Activated T-cell treated with anti-CD3 and anti-CD28 coated beads, Interleukin-2, amount 50 U/mL, for 4 hours (primary cell): ENCODE results near the gene SCFD2. TPM values are rescaled to one million over a fixed set of nuclear protein-coding genes. Genes with fewer than 3 reads are reported as not detected.
"Not testable (repeated sequence)": the region's sequence is repeated elsewhere in the genome, so short reads cannot be mapped to it uniquely, and the experiment has no call there.

ENCODE experiments used
- ATAC-seq, 2 donors: fragments of 200-7000 bp; cut with Tn5 transposase; one replicate each; pipeline ENCODE4 v1.10.0; 2021
- DNase-seq: peaks from one replicate; pipeline ENCODE4 v3.0.0-alpha.2; 2020
- H3K27me3 Mint-ChIP-seq: one replicate; pipeline ENCODE4 v1.8.0; 2021; ENCODE audit warnings: low read depth, mixed read lengths
- H3K36me3 Mint-ChIP-seq: one replicate; pipeline ENCODE4 v1.8.0; 2022; ENCODE audit warnings: mixed read lengths; ENCODE audit not compliant: insufficient read depth
- H3K4me1 Mint-ChIP-seq: one replicate; pipeline ENCODE4 v1.8.0; 2021; ENCODE audit warnings: low read depth, mixed read lengths
- H3K4me3 Mint-ChIP-seq: one replicate; pipeline ENCODE4 v1.8.0; 2021; ENCODE audit warnings: mild to moderate bottlenecking, moderate library complexity, mixed read lengths
- H3K9me3 Mint-ChIP-seq: one replicate; pipeline ENCODE4 v1.8.0; 2021; ENCODE audit warnings: mixed read lengths
- total RNA-seq, 3 donors: library from RNA; stranded (reverse); gene quantifications; one replicate each; pipeline ENCODE4 v1.2.1, GENCODE V29; 2021

Gene SCFD2
- total RNA-seq, 3 donors from 2014 or later, result 45.0 to 48.9 (median 46.9) TPM

DNA sequence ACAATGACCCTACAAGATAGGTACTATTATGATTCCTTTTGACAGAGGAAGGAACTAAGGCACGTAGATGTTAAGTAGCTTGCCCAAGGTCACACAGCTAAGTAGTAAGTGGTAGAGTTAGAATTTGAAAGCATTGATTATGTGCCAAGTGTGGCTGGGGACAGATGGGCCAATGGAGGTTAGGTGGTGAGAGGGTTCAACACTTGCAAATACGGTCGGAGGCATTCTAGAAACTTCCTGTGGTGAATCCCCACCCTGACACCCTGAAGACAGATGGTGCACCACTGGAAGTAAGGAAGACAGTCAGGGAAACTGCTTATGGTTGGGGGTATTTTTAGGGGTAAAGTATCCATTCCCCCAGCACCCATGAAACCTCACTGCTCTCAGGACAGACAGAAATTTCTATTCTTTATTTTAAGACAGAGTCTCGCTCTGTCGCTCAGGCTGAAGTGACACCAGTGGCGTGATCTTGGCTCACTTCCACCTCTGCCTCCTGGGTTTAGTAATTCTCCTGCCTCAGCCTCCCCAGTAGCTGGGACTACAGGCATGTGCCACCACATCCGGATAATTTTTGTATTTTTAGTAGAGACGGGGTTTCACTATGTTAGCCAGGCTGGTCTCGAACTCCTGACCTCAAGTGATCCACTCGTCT, 361.2 kb downstream of the SCFD2 start:
- no peaks in the 10 kb centered on the region for H3K27me3 Mint-ChIP-seq
- ATAC-seq, result no peak
- H3K4me1 Mint-ChIP-seq, result no peaks in the 10 kb centered on the region
- H3K9me3 Mint-ChIP-seq, result no peaks in the 10 kb centered on the region
- DNase-seq, result no peak
- H3K36me3 Mint-ChIP-seq, result peaks cover 9% of the 10 kb centered on the region
- H3K4me3 Mint-ChIP-seq, result no peak overlapping the region

GRCh38 chr4:53003959-53004358, 361.9 kb downstream of the SCFD2 start:
- H3K4me1 Mint-ChIP-seq, result no peaks in the 10 kb centered on the region
- DNase-seq, result no peak
- no peak for ATAC-seq
- peaks cover 9% of the 10 kb centered on the region for H3K36me3 Mint-ChIP-seq
- H3K9me3 Mint-ChIP-seq, result no peaks in the 10 kb centered on the region
- no peaks in the 10 kb centered on the region for H3K27me3 Mint-ChIP-seq
- no peak overlapping the region for H3K4me3 Mint-ChIP-seq

DNA sequence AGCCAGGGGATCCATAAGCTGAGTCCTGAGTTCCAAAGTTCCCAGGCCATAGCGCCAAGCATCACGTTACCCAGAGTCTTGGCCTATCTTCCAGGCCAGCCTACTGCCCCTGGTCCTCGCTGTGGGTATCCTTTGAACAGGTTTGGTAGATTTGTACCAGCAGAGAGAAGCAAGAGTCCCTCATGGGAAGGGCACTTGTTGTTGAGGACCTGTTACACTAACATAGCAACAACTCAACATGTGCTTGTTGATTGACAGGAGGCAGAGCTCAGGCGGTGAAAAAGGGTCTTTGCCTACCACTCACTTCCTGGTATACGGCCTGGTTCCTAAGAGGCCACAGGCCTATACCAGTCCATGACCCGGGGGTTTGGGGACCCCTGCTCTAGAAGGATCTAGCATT, 365.3 kb downstream of the SCFD2 start:
- no peak for ATAC-seq
- Mint-ChIP-seq H3K4me3 (no peak overlapping the region), H3K36me3 (peaks cover 9% of the 10 kb centered on the region), H3K27me3 (no peaks in the 10 kb centered on the region), H3K4me1 (no peaks in the 10 kb centered on the region), H3K9me3 (no peaks in the 10 kb centered on the region)
- DNase-seq, result no peak

DNA sequence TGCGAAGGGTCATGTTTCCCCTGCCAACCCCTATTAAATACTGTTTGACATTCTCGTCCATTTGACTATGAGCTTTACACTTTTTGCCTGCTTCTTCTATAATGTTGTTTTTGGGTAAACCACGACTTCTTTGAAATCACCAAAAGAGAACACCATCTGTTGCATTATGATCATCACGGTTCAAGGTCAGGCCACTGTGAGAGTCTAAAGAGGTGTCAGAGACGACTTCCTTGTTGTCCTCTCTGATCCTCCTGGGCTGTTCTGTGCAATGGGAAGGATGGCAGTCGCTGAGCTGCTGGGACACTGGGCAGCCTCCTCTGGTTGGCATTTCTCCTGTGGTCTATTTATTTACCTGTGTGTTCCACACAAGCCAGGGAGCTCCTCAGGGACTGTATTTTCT, 366.2 kb downstream of the SCFD2 start:
- Mint-ChIP-seq H3K4me1 (no peaks in the 10 kb centered on the region), H3K36me3 (peaks cover 10% of the 10 kb centered on the region), H3K27me3 (no peaks in the 10 kb centered on the region), H3K4me3 (no peak overlapping the region), H3K9me3 (no peaks in the 10 kb centered on the region)
- ATAC-seq (no peak), DNase-seq (no peak)

DNA sequence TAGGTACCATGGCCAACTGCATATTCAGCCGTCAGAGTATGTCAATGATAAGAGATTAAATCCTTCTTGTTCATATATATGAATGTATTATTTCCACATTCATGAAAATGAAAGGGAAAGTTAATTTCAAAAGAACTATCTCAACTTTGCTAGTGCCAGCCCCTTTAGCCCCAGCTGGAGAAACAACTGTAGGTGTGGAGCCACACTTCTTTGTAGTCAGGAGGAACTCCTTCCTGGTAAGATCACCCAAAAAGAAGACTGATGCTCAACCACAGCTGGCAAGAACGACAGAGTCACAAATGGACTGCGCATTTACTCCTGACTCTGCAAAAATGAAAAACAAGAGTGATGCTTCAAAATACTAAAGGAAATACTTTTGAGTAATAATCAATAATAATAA, 367.4 kb downstream of the SCFD2 start:
- no peaks in the 10 kb centered on the region for H3K27me3 Mint-ChIP-seq
- H3K4me3 Mint-ChIP-seq, result no peak overlapping the region
- no peaks in the 10 kb centered on the region for H3K4me1 Mint-ChIP-seq
- peaks cover 11% of the 10 kb centered on the region for H3K36me3 Mint-ChIP-seq
- ATAC-seq (no peak), DNase-seq (no peak)
- no peaks in the 10 kb centered on the region for H3K9me3 Mint-ChIP-seq

- no peaks in the 10 kb centered on the region for H3K4me1 Mint-ChIP-seq
- ATAC-seq (no peak), DNase-seq (no peak)
- H3K27me3 Mint-ChIP-seq, result no peaks in the 10 kb centered on the region
- no peaks in the 10 kb centered on the region for H3K9me3 Mint-ChIP-seq
- no peak overlapping the region for H3K4me3 Mint-ChIP-seq
- peaks cover 11% of the 10 kb centered on the region for H3K36me3 Mint-ChIP-seq
Measured at GRCh38 chr4:52997132-52997416, 368.8 kb downstream of the SCFD2 start.

DNA sequence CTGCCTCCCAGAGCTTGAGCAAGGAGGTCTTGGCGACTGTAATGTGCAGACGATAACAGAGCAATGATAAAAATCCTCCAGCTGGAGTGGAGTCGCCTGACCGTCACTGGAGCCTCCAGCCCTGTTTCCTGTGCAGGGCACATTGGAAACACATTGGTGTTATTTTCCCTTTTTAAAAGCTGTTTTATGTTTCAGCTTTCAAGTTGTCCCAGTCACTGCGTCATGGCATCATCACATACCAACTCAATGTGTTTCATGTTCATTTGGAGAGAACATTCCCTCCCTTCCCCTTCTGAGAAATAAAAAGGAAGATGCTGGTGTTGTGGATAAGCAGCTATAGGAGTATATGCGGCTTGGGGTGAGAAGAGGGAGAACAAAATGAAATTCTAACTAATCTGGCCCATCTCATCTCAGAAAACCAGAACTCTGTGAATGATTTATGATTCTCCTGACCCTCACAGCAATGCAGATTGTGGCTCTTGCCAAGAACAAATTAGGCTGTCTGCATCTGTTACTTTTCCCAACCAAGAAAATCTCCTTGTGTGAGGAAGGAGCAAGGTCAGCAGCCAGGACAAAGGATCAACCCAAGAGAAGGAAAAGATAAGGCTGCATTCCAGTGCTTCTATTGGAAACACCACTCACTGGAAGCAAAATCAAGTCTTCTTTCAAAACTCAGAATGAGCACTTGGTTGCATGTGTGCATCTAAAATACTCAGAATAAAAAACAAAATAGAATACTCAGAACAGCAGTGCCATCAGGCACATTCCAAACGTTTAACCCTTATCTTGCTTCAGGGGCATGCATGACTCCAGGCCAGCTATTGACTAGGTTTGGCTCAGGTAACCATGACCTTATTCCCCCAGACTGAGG, 369.4 kb downstream of the SCFD2 start:
- peaks cover 11% of the 10 kb centered on the region for H3K36me3 Mint-ChIP-seq
- DNase-seq, result no peak
- no peaks in the 10 kb centered on the region for H3K9me3 Mint-ChIP-seq
- no peak overlapping the region for H3K4me3 Mint-ChIP-seq
- H3K4me1 Mint-ChIP-seq, result no peaks in the 10 kb centered on the region
- no peaks in the 10 kb centered on the region for H3K27me3 Mint-ChIP-seq
- ATAC-seq, result no peak

DNA sequence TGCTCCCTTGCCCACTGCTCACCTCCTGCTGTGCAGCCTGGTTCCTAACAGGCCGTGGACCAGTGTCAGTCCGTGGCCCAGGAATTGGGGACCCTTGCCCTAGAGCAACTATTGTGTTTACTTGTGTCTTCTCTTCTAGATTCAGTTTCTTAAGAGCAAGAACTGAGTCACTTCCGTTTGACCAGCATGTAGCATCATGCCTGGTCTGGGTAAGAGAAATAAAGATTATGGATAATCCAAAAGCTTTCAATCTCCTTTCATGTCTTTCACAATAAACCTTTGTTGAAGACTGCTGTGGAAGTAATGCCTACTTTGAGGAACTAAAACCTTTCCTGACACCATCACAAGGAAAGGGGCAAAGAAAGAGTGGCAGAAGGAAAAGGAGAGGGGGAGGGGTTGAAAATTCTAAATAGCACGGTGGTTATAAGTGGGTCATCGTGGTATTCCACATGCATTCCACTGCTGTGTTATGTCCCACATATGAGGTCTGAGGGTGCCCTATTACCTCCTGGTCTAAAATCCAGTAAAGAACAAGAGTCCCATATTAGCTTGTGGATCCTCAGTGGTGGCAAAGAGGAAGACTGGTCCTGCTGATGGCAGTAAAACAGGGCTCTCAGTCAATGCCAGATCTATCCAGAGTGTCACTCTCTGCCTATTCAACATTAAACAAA, 370.4 kb downstream of the SCFD2 start:
- H3K4me1 Mint-ChIP-seq, result no peaks in the 10 kb centered on the region
- peaks cover 16% of the 10 kb centered on the region for H3K36me3 Mint-ChIP-seq
- no peaks in the 10 kb centered on the region for H3K9me3 Mint-ChIP-seq
- H3K4me3 Mint-ChIP-seq, result no peak overlapping the region
- DNase-seq (no peak), ATAC-seq (no peak)
- no peaks in the 10 kb centered on the region for H3K27me3 Mint-ChIP-seq

GRCh38 chr4:52994567-52994966, 371.3 kb downstream of the SCFD2 start:
- ATAC-seq, result no peak
- H3K27me3 Mint-ChIP-seq, result no peaks in the 10 kb centered on the region
- H3K4me3 Mint-ChIP-seq, result no peak overlapping the region
- H3K36me3 Mint-ChIP-seq, result peaks cover 12% of the 10 kb centered on the region
- no peak for DNase-seq
- no peaks in the 10 kb centered on the region for H3K4me1 Mint-ChIP-seq
- no peaks in the 10 kb centered on the region for H3K9me3 Mint-ChIP-seq

- ATAC-seq (no peak), DNase-seq (no peak)
- H3K27me3 Mint-ChIP-seq, result no peaks in the 10 kb centered on the region
- H3K9me3 Mint-ChIP-seq, result no peaks in the 10 kb centered on the region
- H3K4me3 Mint-ChIP-seq, result no peak overlapping the region
- no peaks in the 10 kb centered on the region for H3K4me1 Mint-ChIP-seq
- peaks cover 11% of the 10 kb centered on the region for H3K36me3 Mint-ChIP-seq
Measured at GRCh38 chr4:52993771-52994170, 372.1 kb downstream of the SCFD2 start.

DNA sequence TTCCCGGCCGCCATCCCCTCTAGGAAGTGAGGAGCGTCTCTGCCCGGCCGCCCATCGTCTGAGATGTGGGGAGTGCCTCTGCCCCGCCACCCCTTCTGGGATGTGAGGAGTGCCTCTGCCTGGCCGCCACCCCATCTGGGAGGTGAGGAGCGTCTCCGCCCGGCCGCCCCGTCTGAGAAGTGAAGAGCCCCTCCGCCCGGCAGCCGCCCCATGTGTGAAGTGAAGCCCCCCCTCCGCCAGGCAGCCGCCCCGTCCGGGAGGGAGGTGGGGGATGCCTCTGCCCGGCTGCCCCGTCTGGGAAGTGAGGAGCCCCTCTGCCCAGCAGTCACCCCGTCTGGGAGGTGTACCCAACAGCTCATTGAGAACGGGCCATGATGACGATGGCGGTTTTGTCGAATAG, 373.3 kb downstream of the SCFD2 start:
- not testable (repeated sequence) for H3K9me3 Mint-ChIP-seq, H3K4me3 Mint-ChIP-seq, ATAC-seq, H3K27me3 Mint-ChIP-seq, H3K4me1 Mint-ChIP-seq, DNase-seq
- H3K36me3 Mint-ChIP-seq, result peaks cover 11% of the 10 kb centered on the region

- Mint-ChIP-seq H3K9me3 (no peaks in the 10 kb centered on the region), H3K4me1 (no peaks in the 10 kb centered on the region), H3K4me3 (no peak overlapping the region), H3K36me3 (peaks cover 9% of the 10 kb centered on the region), H3K27me3 (no peaks in the 10 kb centered on the region)
- DNase-seq, result no peak
- ATAC-seq, result no peak
Measured at GRCh38 chr4:52991472-52991871, 374.4 kb downstream of the SCFD2 start.

DNA sequence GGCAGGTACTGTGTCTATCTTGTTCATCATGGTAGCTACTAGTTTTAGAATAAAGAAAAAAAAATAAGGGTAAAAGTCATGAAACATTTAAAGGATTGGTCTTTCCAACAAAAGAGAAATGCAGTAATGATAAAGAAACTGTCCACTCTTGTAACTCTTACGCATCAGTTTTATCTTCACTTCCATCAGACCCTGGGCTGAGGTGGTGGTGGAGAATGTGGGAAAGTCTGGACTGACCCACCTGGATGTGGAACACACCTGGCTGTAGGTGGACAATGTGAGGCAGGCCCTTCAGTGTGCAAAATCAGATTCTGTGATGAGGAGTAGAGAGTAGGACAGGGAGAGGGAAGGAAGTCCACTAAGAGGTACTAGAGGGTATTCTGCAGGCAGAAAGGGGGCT, 375.2 kb downstream of the SCFD2 start:
- ATAC-seq (no peak), DNase-seq (no peak)
- no peak overlapping the region for H3K4me3 Mint-ChIP-seq
- peaks cover 7% of the 10 kb centered on the region for H3K36me3 Mint-ChIP-seq
- H3K27me3 Mint-ChIP-seq, result no peaks in the 10 kb centered on the region
- no peaks in the 10 kb centered on the region for H3K9me3 Mint-ChIP-seq
- H3K4me1 Mint-ChIP-seq, result no peaks in the 10 kb centered on the region

DNA sequence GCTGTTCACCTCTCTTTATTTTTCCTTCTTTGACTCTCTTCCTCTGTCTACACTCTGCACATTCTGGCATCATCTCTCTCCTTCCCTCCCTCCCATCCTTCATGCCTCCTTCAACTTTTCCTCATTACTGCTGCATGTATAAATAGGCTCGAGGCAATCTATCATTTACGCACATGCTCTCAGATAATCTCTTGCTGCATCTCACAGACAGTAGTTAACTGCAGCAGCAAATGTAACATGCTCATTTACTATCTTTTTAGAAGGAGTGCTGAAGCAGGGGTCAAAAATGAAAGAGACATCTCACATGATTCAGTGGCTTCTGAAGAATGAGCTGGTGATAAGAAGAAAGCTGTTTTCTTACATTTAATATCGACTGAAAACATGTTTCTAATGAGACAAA, 376.0 kb downstream of the SCFD2 start:
- Mint-ChIP-seq H3K4me1 (no peaks in the 10 kb centered on the region), H3K9me3 (no peaks in the 10 kb centered on the region), H3K36me3 (peaks cover 7% of the 10 kb centered on the region), H3K4me3 (no peak overlapping the region), H3K27me3 (no peaks in the 10 kb centered on the region)
- no peak for ATAC-seq
- no peak for DNase-seq
